SK-N-SH treated with all-trans-retinoic acid at 6 μM for 48 hours (cell line): Measurements from ENCODE around the gene KRT86.

Experiments
- ARNTL ChIP-seq: fragments of 450-650 bp; formaldehyde crosslinking; IDR thresholded peaks from 2 replicates; pipeline ENCODE4 v1.5.0; 2020; ENCODE audit warnings: low read depth, mild to moderate bottlenecking, moderate library complexity, borderline replicate concordance
- CSDC2 ChIP-seq: fragments of 250-450 bp; sonication (Bioruptor Pico); IDR thresholded peaks from 2 replicates; pipeline ENCODE4 v1.5.0; 2020; ENCODE audit warnings: mild to moderate bottlenecking, moderate library complexity
- CSRNP3 ChIP-seq: fragments of 250-450 bp; sonication (Bioruptor Pico); IDR thresholded peaks from 2 replicates; pipeline ENCODE4 v1.5.1; 2021; ENCODE audit warnings: mild to moderate bottlenecking, moderate library complexity
- PATZ1 ChIP-seq: fragments of 250-450 bp; sonication (Bioruptor Pico); IDR thresholded peaks from 2 replicates; pipeline ENCODE4 v1.8.0; 2020; ENCODE audit warnings: mild to moderate bottlenecking, moderate library complexity, borderline replicate concordance
- RARB ChIP-seq: fragments of 250-450 bp; sonication (Bioruptor Pico); IDR thresholded peaks from 2 replicates; pipeline ENCODE4 v1.8.0; 2021; ENCODE audit warnings: mild to moderate bottlenecking, moderate library complexity
- TCF4 ChIP-seq: fragments of 250-450 bp; sonication (Bioruptor Pico); IDR thresholded peaks from 2 replicates; pipeline ENCODE4 v1.8.0; 2021; ENCODE audit warnings: mild to moderate bottlenecking, moderate library complexity, borderline replicate concordance
- TOX ChIP-seq: fragments of 250-450 bp; sonication (Bioruptor Pico); IDR thresholded peaks from 2 replicates; pipeline ENCODE4 v1.8.0; 2021; ENCODE audit warnings: mild to moderate bottlenecking, moderate library complexity, borderline replicate concordance
- ZC3H10 ChIP-seq: fragments of 250-450 bp; sonication (Bioruptor Pico); IDR thresholded peaks from 2 replicates; pipeline ENCODE4 v1.5.1; 2021; ENCODE audit warnings: mild to moderate bottlenecking, moderate library complexity
- ZFP3 ChIP-seq: fragments of 250-450 bp; sonication (Bioruptor Pico); IDR thresholded peaks from 2 replicates; pipeline ENCODE4 v1.5.0; 2020; ENCODE audit warnings: mild to moderate bottlenecking, moderate library complexity
- ZFP30 ChIP-seq: fragments of 450-650 bp; formaldehyde crosslinking; IDR thresholded peaks from 2 replicates; pipeline ENCODE4 v1.5.0; 2022; ENCODE audit warnings: mild to moderate bottlenecking, moderate library complexity
- ZNF565 ChIP-seq: fragments of 450-650 bp; formaldehyde crosslinking; conservative IDR thresholded peaks from 2 replicates; pipeline ENCODE4 v1.5.0; 2020; ENCODE audit warnings: low read depth, mild to moderate bottlenecking, moderate library complexity
- ZNF8 ChIP-seq: fragments of 450-650 bp; formaldehyde crosslinking; IDR thresholded peaks from 2 replicates; pipeline ENCODE4 v1.5.0; 2020; ENCODE audit warnings: mild to moderate bottlenecking, moderate library complexity

- TF ChIP-seq TOX (CRISPR knock-in tag) (no peak), TCF4 (CRISPR knock-in tag) (no peak), ZNF565 (CRISPR knock-in tag) (no peak), PATZ1 (no peak), RARB (no peak), ZC3H10 (CRISPR knock-in tag) (no peak), ARNTL (CRISPR knock-in tag) (no peak), ZNF8 (CRISPR knock-in tag) (no peak), ZFP30 (CRISPR knock-in tag) (no peak), CSDC2 (no peak), ZFP3 (CRISPR knock-in tag) (no peak), CSRNP3 (CRISPR knock-in tag) (no peak)
Observed at GRCh38 chr12:52270541-52271070, 3.8 kb upstream of the KRT86 start.
